Right lobe of liver (tissue), 4 donors: ENCODE results near the gene ARHGAP23.

Experiments used
- POLR2A ChIP-seq: fragments of 450-650 bp; IDR thresholded peaks from one replicate; pipeline ENCODE4 v1.6.1; 2017; ENCODE audit warnings: antibody characterized with exemption, mild to moderate bottlenecking
- TF ChIP-seq, protein P1 (sequence below), 4 donors: fragments of 200-600 bp in 3 of 4; fragments of 450-650 bp in 1 of 4; IDR thresholded peaks; one replicate each; pipeline versions ENCODE4 v1.5.1 to v1.8.0; 2016 to 2022; ENCODE audit warnings: antibody characterized with exemption in 4 of 4, mild to moderate bottlenecking in 2 of 4
- donor health status: DM: no; HTN: no; CAD: no.
- donor health status: DM: no; HTN: no; CAD: no.
- donor health status: DM: no; HTN: yes; CAD: no.

DNA sequence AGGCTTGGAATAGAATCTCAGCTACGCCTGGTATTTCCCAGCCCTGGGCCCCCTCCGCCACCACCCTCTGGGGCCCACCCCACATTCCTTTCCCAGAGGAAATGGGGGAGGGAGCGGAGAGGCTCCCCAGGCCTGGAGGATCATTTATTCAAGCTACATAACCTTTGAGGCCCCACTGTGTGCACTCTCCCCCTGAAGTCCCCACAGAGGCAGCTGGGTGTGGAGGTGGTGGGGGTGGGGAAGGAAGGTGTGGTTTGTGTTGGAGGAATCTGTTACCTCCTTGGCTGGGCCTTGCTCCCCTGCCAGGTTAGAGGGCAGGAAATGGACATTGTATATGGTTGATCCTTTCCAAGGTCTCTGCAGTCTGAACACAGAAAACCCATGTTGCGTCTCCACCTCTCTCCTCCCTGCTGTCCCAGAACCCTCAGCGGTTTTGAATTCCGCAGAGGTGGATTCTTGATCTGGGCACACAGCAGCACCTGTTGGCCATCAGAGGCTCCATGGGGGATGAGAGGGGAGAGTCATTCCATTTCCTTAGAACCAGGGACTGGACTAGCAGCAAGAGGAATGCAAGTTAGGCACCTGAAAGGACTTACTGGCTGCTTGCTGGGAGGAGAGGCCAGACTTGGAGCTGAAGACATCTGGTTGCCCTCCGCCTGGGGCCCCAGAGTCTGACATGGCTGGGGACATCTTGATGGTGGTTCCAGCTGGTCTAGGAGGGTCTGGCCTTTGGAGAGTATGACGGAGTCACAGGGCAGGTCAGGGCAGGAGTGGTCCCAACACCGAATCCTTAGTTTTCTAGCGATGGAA lies 23.0 kb downstream of the ARHGAP23 start:
- no peak for TF ChIP-seq POLR2A
- TF ChIP-seq, protein P1, sequence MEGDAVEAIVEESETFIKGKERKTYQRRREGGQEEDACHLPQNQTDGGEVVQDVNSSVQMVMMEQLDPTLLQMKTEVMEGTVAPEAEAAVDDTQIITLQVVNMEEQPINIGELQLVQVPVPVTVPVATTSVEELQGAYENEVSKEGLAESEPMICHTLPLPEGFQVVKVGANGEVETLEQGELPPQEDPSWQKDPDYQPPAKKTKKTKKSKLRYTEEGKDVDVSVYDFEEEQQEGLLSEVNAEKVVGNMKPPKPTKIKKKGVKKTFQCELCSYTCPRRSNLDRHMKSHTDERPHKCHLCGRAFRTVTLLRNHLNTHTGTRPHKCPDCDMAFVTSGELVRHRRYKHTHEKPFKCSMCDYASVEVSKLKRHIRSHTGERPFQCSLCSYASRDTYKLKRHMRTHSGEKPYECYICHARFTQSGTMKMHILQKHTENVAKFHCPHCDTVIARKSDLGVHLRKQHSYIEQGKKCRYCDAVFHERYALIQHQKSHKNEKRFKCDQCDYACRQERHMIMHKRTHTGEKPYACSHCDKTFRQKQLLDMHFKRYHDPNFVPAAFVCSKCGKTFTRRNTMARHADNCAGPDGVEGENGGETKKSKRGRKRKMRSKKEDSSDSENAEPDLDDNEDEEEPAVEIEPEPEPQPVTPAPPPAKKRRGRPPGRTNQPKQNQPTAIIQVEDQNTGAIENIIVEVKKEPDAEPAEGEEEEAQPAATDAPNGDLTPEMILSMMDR (IDR thresholded peaks at IDR 0.05): no peak
